WTC11 (cell line): ENCODE data around the gene ZC3H4. TPM values are rescaled to one million over a fixed set of nuclear protein-coding genes. Genes with fewer than 3 reads are reported as not detected.

Experiments used
- ATAC-seq: fragments of 200-7000 bp; cut with Tn5 transposase; 2 replicates; pipeline ENCODE4 v1.10.0; 2021; ENCODE audit warnings: mild to moderate bottlenecking, moderate library complexity
- CTCF ChIA-PET: fragments of 300-600 bp; sonication (Branson Sonifier 250); formaldehyde crosslinking; loops from one replicate; lab custom pipeline; 2021; ENCODE audit warnings: antibody characterized with exemption; lab: Charles Lee
- POLR2A ChIA-PET: fragments of 350-600 bp; sonication (Branson Sonifier 250); formaldehyde crosslinking; loops from one replicate; lab custom pipeline; 2021; ENCODE audit warnings: antibody characterized with exemption; lab: Charles Lee
- DNase-seq: peaks from one replicate; pipeline ENCODE4 v3.0.0; 2021; ENCODE audit warnings: low spot score
- H3K27ac Mint-ChIP-seq: 2 replicates; pipeline ENCODE4 v1.8.0; 2021; ENCODE audit warnings: mixed read lengths
- H3K27me3 Mint-ChIP-seq: 2 replicates; pipeline ENCODE4 v1.8.0; 2021; ENCODE audit warnings: low read depth, mild to moderate bottlenecking, moderate library complexity, mixed read lengths
- H3K36me3 Mint-ChIP-seq: 2 replicates; pipeline ENCODE4 v1.8.0; 2021; ENCODE audit warnings: mixed read lengths
- H3K4me1 Mint-ChIP-seq: 2 replicates; pipeline ENCODE4 v1.8.0; 2022; ENCODE audit warnings: mixed read lengths
- H3K4me3 Mint-ChIP-seq: 2 replicates; pipeline ENCODE4 v1.8.0; 2021; ENCODE audit warnings: mild to moderate bottlenecking, moderate library complexity, mixed read lengths
- H3K9me3 Mint-ChIP-seq: 2 replicates; pipeline ENCODE4 v1.8.0; 2021; ENCODE audit warnings: mixed read lengths
- CREM ChIP-seq: sonication (generic); formaldehyde crosslinking; IDR thresholded peaks from 2 replicates; pipeline ENCODE4 v1.8.1; 2022; ENCODE audit warnings: mild to moderate bottlenecking, missing genetic modification reagents, moderate library complexity
- E2F4 ChIP-seq: sonication (generic); formaldehyde crosslinking; IDR thresholded peaks from 2 replicates; pipeline ENCODE4 v1.8.1; 2022; ENCODE audit warnings: low read depth, mild to moderate bottlenecking, moderate library complexity, missing genetic modification reagents, borderline replicate concordance
- ESRRA ChIP-seq: sonication (generic); formaldehyde crosslinking; IDR thresholded peaks from 2 replicates; pipeline ENCODE4 v1.8.1; 2022; ENCODE audit warnings: mild to moderate bottlenecking, missing genetic modification reagents, borderline replicate concordance
- HMGA2 ChIP-seq: fragments of 250-450 bp; sonication (Bioruptor Pico); IDR thresholded peaks from 2 replicates; pipeline ENCODE4 v1.4.0; 2021; ENCODE audit warnings: mild to moderate bottlenecking, moderate library complexity
- MYBL2 ChIP-seq: sonication (generic); formaldehyde crosslinking; IDR thresholded peaks from 2 replicates; pipeline ENCODE4 v1.8.1; 2023; ENCODE audit warnings: mild to moderate bottlenecking, moderate library complexity, missing genetic modification reagents
- NR2C2 ChIP-seq: sonication (generic); formaldehyde crosslinking; IDR thresholded peaks from 2 replicates; pipeline ENCODE4 v1.8.0; 2022; ENCODE audit warnings: mild to moderate bottlenecking, missing genetic modification reagents
- SMAD4 ChIP-seq: sonication (generic); formaldehyde crosslinking; IDR thresholded peaks from 2 replicates; pipeline ENCODE4 v1.8.0; 2022; ENCODE audit warnings: mild to moderate bottlenecking, missing genetic modification reagents
- TCF7 ChIP-seq: sonication (generic); formaldehyde crosslinking; IDR thresholded peaks from 2 replicates; pipeline ENCODE4 v1.8.0; 2022; ENCODE audit warnings: mild to moderate bottlenecking, low read depth, missing genetic modification reagents, moderate library complexity
- TEAD1 ChIP-seq: sonication (generic); formaldehyde crosslinking; IDR thresholded peaks from 2 replicates; pipeline ENCODE4 v1.8.0; 2022; ENCODE audit warnings: mild to moderate bottlenecking, missing genetic modification reagents
- USF2 ChIP-seq: sonication (generic); formaldehyde crosslinking; IDR thresholded peaks from 2 replicates; pipeline ENCODE4 v1.8.1; 2023; ENCODE audit warnings: mild to moderate bottlenecking, missing genetic modification reagents, moderate library complexity
- ZNF396 ChIP-seq: fragments of 250-450 bp; sonication (Bioruptor Pico); IDR thresholded peaks from 2 replicates; pipeline ENCODE4 v1.8.0; 2021; ENCODE audit warnings: mild to moderate bottlenecking, moderate library complexity, borderline replicate concordance
- ZNF423 ChIP-seq: fragments of 250-450 bp; sonication (Bioruptor Pico); IDR thresholded peaks from 2 replicates; pipeline ENCODE4 v2.1.2; 2022; ENCODE audit warnings: mild to moderate bottlenecking, moderate library complexity
- ZNF532 ChIP-seq: fragments of 250-450 bp; sonication (Bioruptor Pico); IDR thresholded peaks from 2 replicates; pipeline ENCODE4 v1.9.0; 2021; ENCODE audit warnings: mild to moderate bottlenecking, borderline replicate concordance
- ZNF671 ChIP-seq: fragments of 250-450 bp; sonication (Bioruptor Pico); IDR thresholded peaks from 2 replicates; pipeline ENCODE4 v1.8.0; 2021; ENCODE audit warnings: mild to moderate bottlenecking
- total RNA-seq: library from RNA; stranded (reverse); gene quantifications from 3 replicates; pipeline ENCODE4 v1.2.3, GENCODE V29; 2021
- TF ChIP-seq, protein P1 (sequence below): sonication (generic); formaldehyde crosslinking; IDR thresholded peaks from 2 replicates; pipeline ENCODE4 v1.8.0; 2022; ENCODE audit warnings: mild to moderate bottlenecking, missing genetic modification reagents
- TF ChIP-seq, protein P2 (sequence below): sonication (generic); formaldehyde crosslinking; IDR thresholded peaks from 2 replicates; pipeline ENCODE4 v1.8.0; 2022; ENCODE audit warnings: mild to moderate bottlenecking, missing genetic modification reagents
- TF ChIP-seq, protein P3 (sequence below): sonication (generic); formaldehyde crosslinking; IDR thresholded peaks from 2 replicates; pipeline ENCODE4 v1.8.0; 2022; ENCODE audit warnings: mild to moderate bottlenecking, missing genetic modification reagents
- TF ChIP-seq, protein P4 (sequence below): fragments of 250-450 bp; sonication (Bioruptor Pico); IDR thresholded peaks from 2 replicates; pipeline ENCODE4 v1.9.0; 2021; ENCODE audit warnings: mild to moderate bottlenecking
- TF ChIP-seq, protein P5 (sequence below): sonication (generic); formaldehyde crosslinking; IDR thresholded peaks from 2 replicates; pipeline ENCODE4 v1.8.0; 2022; ENCODE audit warnings: mild to moderate bottlenecking, missing genetic modification reagents

Gene ZC3H4
- total RNA-seq, 1 experiment from 2014 or later = 67.2 TPM

DNA sequence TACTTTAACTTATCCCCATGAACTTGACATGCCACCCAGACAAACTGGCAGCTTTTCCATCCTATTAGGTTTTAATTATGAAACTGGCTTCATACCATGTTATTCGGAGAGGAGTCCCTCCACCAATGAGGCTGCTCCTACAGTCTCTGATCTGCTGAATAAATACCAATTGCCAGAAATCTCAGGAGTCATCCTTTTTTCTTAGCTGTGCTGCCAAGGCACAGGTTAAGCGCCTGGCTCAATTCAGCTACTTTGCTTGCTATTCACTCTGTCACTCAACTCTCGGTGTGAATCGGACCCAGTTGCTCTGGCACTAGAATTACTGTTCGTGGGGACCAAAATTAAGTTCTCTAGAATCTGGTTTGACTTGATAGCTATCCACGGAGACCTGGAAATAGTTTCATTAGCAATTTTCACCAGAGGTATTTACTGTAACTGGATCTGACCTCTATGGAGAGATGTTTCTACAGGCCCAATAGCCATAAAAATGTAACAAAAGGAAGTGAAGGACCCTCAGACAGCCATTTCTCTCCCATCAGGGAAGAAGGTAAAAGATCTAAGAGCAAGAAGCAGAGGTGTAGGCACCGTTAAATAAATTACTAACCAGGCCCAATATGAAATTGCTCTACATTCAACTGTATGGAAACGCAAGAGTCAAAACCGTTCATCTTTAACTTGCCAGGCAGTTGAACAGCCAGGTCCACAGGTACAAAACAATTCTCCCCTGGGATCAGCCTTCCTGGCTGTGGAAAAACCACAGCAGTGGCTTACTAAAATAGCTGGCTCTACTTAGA, 5.4 kb downstream of the ZC3H4 start:
- no peaks in the 10 kb centered on the region for H3K27me3 Mint-ChIP-seq
- H3K4me3 Mint-ChIP-seq = peak overlapping the region; percentile 91
- no peak for DNase-seq
- H3K9me3 Mint-ChIP-seq = no peaks in the 10 kb centered on the region
- H3K4me1 Mint-ChIP-seq = peaks cover 53% of the 10 kb centered on the region
- ATAC-seq = no peak
- peaks cover 26% of the 10 kb centered on the region for H3K36me3 Mint-ChIP-seq
- H3K27ac Mint-ChIP-seq = peak overlapping the region; percentile 99
- CTCF ChIA-PET = interaction anchor here (2.1 to 2.5 kb wide), 2 partner anchors 29 to 136 kb away, joined by 7 to 11 read pairs; no protein-coding TSS in a partner anchor
- no peak for TF ChIP-seq SMAD4 (CRISPR knock-in tag)
- TF ChIP-seq, all 79 proteins: peak for 0
- POLR2A ChIA-PET = interaction anchor here (1.5 kb wide), 1 partner anchor 23 kb away, joined by 3 read pairs; the partner anchor contains the start of gene SAE1

- POLR2A ChIA-PET = no interaction called here
- Mint-ChIP-seq H3K4me3 (no peak overlapping the region), H3K9me3 (no peaks in the 10 kb centered on the region), H3K36me3 (peaks cover 26% of the 10 kb centered on the region), H3K27ac (peak overlapping the region; percentile 99), H3K4me1 (peaks cover 58% of the 10 kb centered on the region), H3K27me3 (no peaks in the 10 kb centered on the region)
- ATAC-seq (no peak), DNase-seq (no peak)
- CTCF ChIA-PET = interaction anchor here (0.8 to 2.1 kb wide), 3 partner anchors 28 to 137 kb away, joined by 3 to 11 read pairs (median 4); no protein-coding TSS in a partner anchor
- no peak for TF ChIP-seq MYBL2 (CRISPR knock-in tag)
- TF ChIP-seq, protein P1, sequence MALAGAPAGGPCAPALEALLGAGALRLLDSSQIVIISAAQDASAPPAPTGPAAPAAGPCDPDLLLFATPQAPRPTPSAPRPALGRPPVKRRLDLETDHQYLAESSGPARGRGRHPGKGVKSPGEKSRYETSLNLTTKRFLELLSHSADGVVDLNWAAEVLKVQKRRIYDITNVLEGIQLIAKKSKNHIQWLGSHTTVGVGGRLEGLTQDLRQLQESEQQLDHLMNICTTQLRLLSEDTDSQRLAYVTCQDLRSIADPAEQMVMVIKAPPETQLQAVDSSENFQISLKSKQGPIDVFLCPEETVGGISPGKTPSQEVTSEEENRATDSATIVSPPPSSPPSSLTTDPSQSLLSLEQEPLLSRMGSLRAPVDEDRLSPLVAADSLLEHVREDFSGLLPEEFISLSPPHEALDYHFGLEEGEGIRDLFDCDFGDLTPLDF = no peak
- TF ChIP-seq, protein P2, sequence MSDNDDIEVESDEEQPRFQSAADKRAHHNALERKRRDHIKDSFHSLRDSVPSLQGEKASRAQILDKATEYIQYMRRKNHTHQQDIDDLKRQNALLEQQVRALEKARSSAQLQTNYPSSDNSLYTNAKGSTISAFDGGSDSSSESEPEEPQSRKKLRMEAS (CRISPR knock-in tag) = no peak
- TF ChIP-seq TCF7 (CRISPR knock-in tag) = no peak
- TF ChIP-seq, protein P3, sequence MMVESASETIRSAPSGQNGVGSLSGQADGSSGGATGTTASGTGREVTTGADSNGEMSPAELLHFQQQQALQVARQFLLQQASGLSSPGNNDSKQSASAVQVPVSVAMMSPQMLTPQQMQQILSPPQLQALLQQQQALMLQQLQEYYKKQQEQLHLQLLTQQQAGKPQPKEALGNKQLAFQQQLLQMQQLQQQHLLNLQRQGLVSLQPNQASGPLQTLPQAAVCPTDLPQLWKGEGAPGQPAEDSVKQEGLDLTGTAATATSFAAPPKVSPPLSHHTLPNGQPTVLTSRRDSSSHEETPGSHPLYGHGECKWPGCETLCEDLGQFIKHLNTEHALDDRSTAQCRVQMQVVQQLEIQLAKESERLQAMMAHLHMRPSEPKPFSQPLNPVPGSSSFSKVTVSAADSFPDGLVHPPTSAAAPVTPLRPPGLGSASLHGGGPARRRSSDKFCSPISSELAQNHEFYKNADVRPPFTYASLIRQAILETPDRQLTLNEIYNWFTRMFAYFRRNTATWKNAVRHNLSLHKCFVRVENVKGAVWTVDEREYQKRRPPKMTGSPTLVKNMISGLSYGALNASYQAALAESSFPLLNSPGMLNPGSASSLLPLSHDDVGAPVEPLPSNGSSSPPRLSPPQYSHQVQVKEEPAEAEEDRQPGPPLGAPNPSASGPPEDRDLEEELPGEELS (CRISPR knock-in tag) = no peak
- no peak for TF ChIP-seq E2F4 (CRISPR knock-in tag)
- TF ChIP-seq ZNF671 (CRISPR knock-in tag) = no peak
- TF ChIP-seq TEAD1 (CRISPR knock-in tag) = no peak
- no peak for TF ChIP-seq ZNF532
- TF ChIP-seq ZNF423 (CRISPR knock-in tag) = no peak
- TF ChIP-seq NR2C2 (CRISPR knock-in tag) = no peak
- TF ChIP-seq, protein P4, sequence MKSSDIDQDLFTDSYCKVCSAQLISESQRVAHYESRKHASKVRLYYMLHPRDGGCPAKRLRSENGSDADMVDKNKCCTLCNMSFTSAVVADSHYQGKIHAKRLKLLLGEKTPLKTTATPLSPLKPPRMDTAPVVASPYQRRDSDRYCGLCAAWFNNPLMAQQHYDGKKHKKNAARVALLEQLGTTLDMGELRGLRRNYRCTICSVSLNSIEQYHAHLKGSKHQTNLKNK (CRISPR knock-in tag) = no peak
- no peak for TF ChIP-seq ZNF396 (CRISPR knock-in tag)
- TF ChIP-seq USF2 = no peak
- no peak for TF ChIP-seq HMGA2 (CRISPR knock-in tag)
- TF ChIP-seq, protein P5, sequence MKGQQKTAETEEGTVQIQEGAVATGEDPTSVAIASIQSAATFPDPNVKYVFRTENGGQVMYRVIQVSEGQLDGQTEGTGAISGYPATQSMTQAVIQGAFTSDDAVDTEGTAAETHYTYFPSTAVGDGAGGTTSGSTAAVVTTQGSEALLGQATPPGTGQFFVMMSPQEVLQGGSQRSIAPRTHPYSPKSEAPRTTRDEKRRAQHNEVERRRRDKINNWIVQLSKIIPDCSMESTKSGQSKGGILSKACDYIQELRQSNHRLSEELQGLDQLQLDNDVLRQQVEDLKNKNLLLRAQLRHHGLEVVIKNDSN (CRISPR knock-in tag) = no peak
- no peak for TF ChIP-seq ESRRA (CRISPR knock-in tag)
- TF ChIP-seq CREM = no peak
Measured at GRCh38 chr19:47107202-47107952, 6.2 kb downstream of the ZC3H4 start.
